MM.1S (cell line): ENCODE measurements around the gene SHKBP1.

ENCODE experiments used
- DNase-seq: peaks from one replicate; pipeline ENCODE4 v3.0.0-alpha.2; 2015
- H2AFZ ChIP-seq: fragments of 300-600 bp; sonication (generic); 2 replicates; pipeline ENCODE4 v1.6.0; 2016; ENCODE audit warnings: antibody characterized with exemption, low read length
- H3F3A ChIP-seq: fragments of 300-600 bp; sonication (generic); 2 replicates; pipeline ENCODE4 v1.6.1; 2016; ENCODE audit warnings: mild to moderate bottlenecking, antibody characterized with exemption, low read length, moderate library complexity, mixed read lengths; ENCODE audit not compliant: insufficient read depth
- H3K27ac ChIP-seq: fragments of 300-600 bp; sonication (generic); 2 replicates; pipeline ENCODE4 v1.5.1; 2016; ENCODE audit warnings: mild to moderate bottlenecking, low read length
- H3K27me3 ChIP-seq: fragments of 300-600 bp; sonication (generic); replicated peaks from 2 replicates; pipeline ENCODE4 v1.6.0; 2016; ENCODE audit warnings: low read length; ENCODE audit not compliant: insufficient read depth
- H3K36me3 ChIP-seq: fragments of 300-600 bp; sonication (generic); replicated peaks from 2 replicates; pipeline ENCODE4 v1.6.1; 2016; ENCODE audit warnings: mild to moderate bottlenecking, low read length, mixed read lengths; ENCODE audit not compliant: insufficient read depth
- H3K4me1 ChIP-seq: fragments of 300-600 bp; sonication (generic); 2 replicates; pipeline ENCODE4 v1.6.1; 2016; ENCODE audit warnings: low read length, mixed read lengths
- H3K4me2 ChIP-seq: fragments of 300-600 bp; sonication (generic); 2 replicates; pipeline ENCODE4 v1.6.0; 2016; ENCODE audit warnings: low read depth, low read length
- H3K4me3 ChIP-seq: fragments of 300-600 bp; sonication (generic); 2 replicates; pipeline ENCODE4 v1.5.1; 2016; ENCODE audit warnings: low read length, mixed read lengths
- H3K79me2 ChIP-seq: fragments of 300-600 bp; sonication (generic); 2 replicates; pipeline ENCODE4 v1.6.1; 2016; ENCODE audit warnings: mixed run types, low read length, mixed read lengths
- H3K9ac ChIP-seq: fragments of 300-600 bp; sonication (generic); 2 replicates; pipeline ENCODE4 v1.6.1; 2016; ENCODE audit warnings: low read length, mixed read lengths
- H3K9me2 ChIP-seq: fragments of 300-600 bp; sonication (generic); replicated peaks from 2 replicates; pipeline ENCODE4 v1.6.1; 2016; ENCODE audit warnings: mild to moderate bottlenecking, low read length, mixed read lengths; ENCODE audit not compliant: insufficient read depth
- H3K9me3 ChIP-seq: fragments of 300-600 bp; sonication (generic); replicated peaks from 2 replicates; pipeline ENCODE4 v1.6.1; 2016; ENCODE audit warnings: mild to moderate bottlenecking, low read length, mixed read lengths; ENCODE audit not compliant: insufficient read depth
- H4K20me1 ChIP-seq: fragments of 300-600 bp; sonication (generic); 2 replicates; pipeline ENCODE4 v1.6.1; 2016; ENCODE audit warnings: mild to moderate bottlenecking, low read length, moderate library complexity, mixed read lengths; ENCODE audit not compliant: insufficient read depth
- CTCF ChIP-seq: fragments of 300-600 bp; sonication (generic); IDR thresholded peaks from 2 replicates; pipeline ENCODE4 v1.5.1; 2016; ENCODE audit warnings: antibody characterized with exemption, low read length, mixed read lengths
- EZH2 ChIP-seq: fragments of 300-600 bp; sonication (generic); optimal IDR thresholded peaks from 2 replicates; pipeline ENCODE3; 2017; ENCODE audit warnings: low read depth, mild to moderate bottlenecking, antibody characterized with exemption, low read length, mixed read lengths
- EZH2phosphoT487 ChIP-seq: fragments of 300-600 bp; sonication (generic); IDR thresholded peaks from 2 replicates; pipeline ENCODE4 v1.6.1; 2018; ENCODE audit warnings: antibody characterized with exemption, low read length

Gene SHKBP1

GRCh38 chr19:40549007-40549708 lies 27.5 kb upstream of the SHKBP1 start:
- peak overlapping the region; percentile 40; the same call in 1 of the 2 replicates for H3K4me2 ChIP-seq
- H3K79me2 ChIP-seq, result no peaks in the 10 kb centered on the region
- no peaks in the 10 kb centered on the region for H4K20me1 ChIP-seq
- no peak overlapping the region for H3K27ac ChIP-seq
- H3K9me2 ChIP-seq, result no peaks in the 10 kb centered on the region
- no peaks in the 10 kb centered on the region for H3K9me3 ChIP-seq
- no peaks in the 10 kb centered on the region for H3K4me1 ChIP-seq
- peak; percentile 60 for DNase-seq
- H2AFZ ChIP-seq, result no peak overlapping the region
- H3K4me3 ChIP-seq, result 0 out of 2 replicates have a peak overlapping the region, but pooled peaks have one; percentile 23
- H3K27me3 ChIP-seq, result peaks cover 37% of the 10 kb centered on the region
- no peaks in the 10 kb centered on the region for H3F3A ChIP-seq
- peak; percentile 42 for TF ChIP-seq CTCF
- TF ChIP-seq EZH2, result no peak
- TF ChIP-seq EZH2phosphoT487, result no peak
- no peak overlapping the region for H3K9ac ChIP-seq
- H3K36me3 ChIP-seq, result no peaks in the 10 kb centered on the region

GRCh38 chr19:40550951-40551350 lies 25.7 kb upstream of the SHKBP1 start:
- no peak overlapping the region for H3K27ac ChIP-seq
- no peak overlapping the region for H2AFZ ChIP-seq
- TF ChIP-seq CTCF, result no peak
- TF ChIP-seq EZH2, result no peak
- TF ChIP-seq EZH2phosphoT487, result no peak
- H3K9me3 ChIP-seq, result no peaks in the 10 kb centered on the region
- H4K20me1 ChIP-seq, result no peaks in the 10 kb centered on the region
- H3K4me2 ChIP-seq, result no peak overlapping the region
- H3K9ac ChIP-seq, result no peak overlapping the region
- no peak for DNase-seq
- peaks cover 54% of the 10 kb centered on the region for H3K27me3 ChIP-seq
- H3F3A ChIP-seq, result no peaks in the 10 kb centered on the region
- H3K4me1 ChIP-seq, result no peaks in the 10 kb centered on the region
- H3K36me3 ChIP-seq, result no peaks in the 10 kb centered on the region
- H3K79me2 ChIP-seq, result no peaks in the 10 kb centered on the region
- no peak overlapping the region for H3K4me3 ChIP-seq
- no peaks in the 10 kb centered on the region for H3K9me2 ChIP-seq

GRCh38 chr19:40552848-40553247 lies 23.8 kb upstream of the SHKBP1 start:
- H3K79me2 ChIP-seq, result no peaks in the 10 kb centered on the region
- H3K9ac ChIP-seq, result no peak overlapping the region
- H3K4me2 ChIP-seq, result no peak overlapping the region
- H2AFZ ChIP-seq, result no peak overlapping the region
- H3K4me1 ChIP-seq, result no peaks in the 10 kb centered on the region
- H3K27ac ChIP-seq, result no peak overlapping the region
- no peak for TF ChIP-seq EZH2phosphoT487
- no peak for TF ChIP-seq EZH2
- no peak for TF ChIP-seq CTCF
- H4K20me1 ChIP-seq, result no peaks in the 10 kb centered on the region
- no peaks in the 10 kb centered on the region for H3F3A ChIP-seq
- no peaks in the 10 kb centered on the region for H3K9me3 ChIP-seq
- no peak for DNase-seq
- H3K36me3 ChIP-seq, result no peaks in the 10 kb centered on the region
- H3K27me3 ChIP-seq, result peaks cover 65% of the 10 kb centered on the region
- H3K9me2 ChIP-seq, result no peaks in the 10 kb centered on the region
- H3K4me3 ChIP-seq, result no peak overlapping the region
